Measurements from ENCODE around the gene FTSJ1. TPM values are rescaled to one million over a fixed set of nuclear protein-coding genes. Genes with fewer than 3 reads are reported as not detected.

Gene FTSJ1
- total and polyA plus RNA-seq, 2 of the 4 experiments (the other 2 are of a cell fraction) = 50.8 to 59.9 TPM

- H2AK5ac ChIP-seq (ENCODE audit: low read depth, low read length) = no peak overlapping the region
- no peak overlapping the region for H3K27ac ChIP-seq (ENCODE audit: insufficient read depth, low read length)
- peaks cover 5% of the 10 kb centered on the region; the same call in 1 of the 2 replicates for H3K9me1 ChIP-seq (ENCODE audit: insufficient read depth, low read length)
- H3K18ac ChIP-seq (ENCODE audit: low read depth, low read length) = no peak overlapping the region
- no peak overlapping the region for H3K14ac ChIP-seq (replicated peaks; ENCODE audit: low read depth, low read length)
- DNase-seq (no peak), ATAC-seq (ENCODE audit: low read depth) (no peak)
- H2AK9ac ChIP-seq (replicated peaks; ENCODE audit: low read depth, low read length, poor library complexity) = no peak overlapping the region
- H2BK15ac ChIP-seq (ENCODE audit: low read depth, low read length) = no peak overlapping the region
- dilution Hi-C loops (cut with HindIII; ENCODE audit: low sequenced_read_pairs, unreplicated experiment) (no loop called here), intact Hi-C loops (cut with micrococcal nuclease) (no loop called here), in situ Hi-C loops (cut with MboI; ENCODE audit: low sequenced_read_pairs) (no loop called here)
- H3K9me3 ChIP-seq (ENCODE audit: control insufficient read depth, insufficient read depth, low read length) = peaks cover 2% of the 10 kb centered on the region; the same call in 1 of the 2 replicates
- H2BK20ac ChIP-seq (ENCODE audit: low read depth, low read length) = no peak overlapping the region
- WGBS, 2 experiments (ENCODE audit: extremely low coverage in 2 of 2, insufficient read length in 1 of 2) = 100% methylated on average over 6 of the region's 11 CpGs; no CpG with 5 or more reads in 1 of the 2 experiments
- H4K5ac ChIP-seq (ENCODE audit: low read depth, low read length) = no peak overlapping the region
- H2BK5ac ChIP-seq (ENCODE audit: low read depth, low read length, poor library complexity, severe bottlenecking) = no peak overlapping the region
- H2BK120ac ChIP-seq (ENCODE audit: low read depth, low read length) = no peak overlapping the region
- no peak overlapping the region for H3K56ac ChIP-seq (ENCODE audit: extremely low read depth, insufficient read depth, low read length)
- TF ChIP-seq CEBPB (IDR thresholded peaks at IDR 0.05; ENCODE audit: low read depth, low read length) = no peak
- no peak for TF ChIP-seq CHD1 (IDR thresholded peaks at IDR 0.05; ENCODE audit: low read depth, low read length)
- no peak for TF ChIP-seq BHLHE40 (IDR thresholded peaks at IDR 0.05; ENCODE audit: low read depth, low read length)
- no peak for TF ChIP-seq USF2 (IDR thresholded peaks at IDR 0.05; ENCODE audit: low read depth, low read length)
- no peak for TF ChIP-seq MXI1 (IDR thresholded peaks at IDR 0.05; ENCODE audit: borderline replicate concordance, low read depth, low read length)
- no peak for TF ChIP-seq MAZ (IDR thresholded peaks at IDR 0.05; ENCODE audit: borderline replicate concordance, low read depth, low read length)
- TF ChIP-seq CTCF (conservative IDR thresholded peaks at IDR 0.05; ENCODE audit: low read depth, low read length) = no peak
- no peak for TF ChIP-seq RAD21 (IDR thresholded peaks at IDR 0.05; ENCODE audit: low read length)
- TF ChIP-seq FOS (IDR thresholded peaks at IDR 0.05; ENCODE audit: low read depth, low read length) = no peak
- TF ChIP-seq POLR2A (IDR thresholded peaks at IDR 0.05; ENCODE audit: low read depth, low read length) = no peak
- no peak for TF ChIP-seq RFX5 (IDR thresholded peaks at IDR 0.05; ENCODE audit: low read depth, low read length)
- no peak for TF ChIP-seq ELK1 (IDR thresholded peaks at IDR 0.05; ENCODE audit: borderline replicate concordance, low read depth, low read length)
- no peak for TF ChIP-seq NFE2L2 (IDR thresholded peaks at IDR 0.05; ENCODE audit: low read depth, low read length)
- no peak for TF ChIP-seq RCOR1 (IDR thresholded peaks at IDR 0.05; ENCODE audit: insufficient replicate concordance, low read length)
- no peak for TF ChIP-seq MAFK (IDR thresholded peaks at IDR 0.05; ENCODE audit: low read depth, low read length)
- no peak for TF ChIP-seq SMC3 (IDR thresholded peaks at IDR 0.05; ENCODE audit: low read depth, low read length)
- H4K20me1 ChIP-seq (ENCODE audit: insufficient read depth, low read length) = no peaks in the 10 kb centered on the region
- peaks cover 3% of the 10 kb centered on the region; the same call in 1 of the 2 replicates for H3K4me1 ChIP-seq (ENCODE audit: control insufficient read depth, insufficient read depth, low read length)
- H2AFZ ChIP-seq (replicated peaks; ENCODE audit: low read length, poor library complexity) = peak overlapping the region; percentile 58
- H3K36me3 ChIP-seq (ENCODE audit: control insufficient read depth, insufficient read depth, low read length) = no peaks in the 10 kb centered on the region
- H3K4me2 ChIP-seq (ENCODE audit: low read depth, low read length) = no peak overlapping the region
- H3K27me3 ChIP-seq (ENCODE audit: control insufficient read depth, insufficient read depth, low read length) = no peaks in the 10 kb centered on the region
- no peak overlapping the region for H3K4ac ChIP-seq (ENCODE audit: low read depth, low read length)
- no peak overlapping the region for H3K23ac ChIP-seq (ENCODE audit: low read depth, low read length)
- BruUV-seq (replicated peaks) = no TSS peak
- no peaks in the 10 kb centered on the region for H3K79me1 ChIP-seq (ENCODE audit: low read depth in 1 of 2, low read length in 2 of 2)
- ChIA-PET CTCF (no interaction called here), POLR2A (ENCODE audit: unreplicated experiment) (no interaction called here)
- H4K91ac ChIP-seq (ENCODE audit: insufficient read depth, low read depth, low read length) = no peak overlapping the region
- no peak overlapping the region for H3K9ac ChIP-seq (ENCODE audit: low read depth, low read length)
- H4K8ac ChIP-seq (ENCODE audit: low read depth in 2 of 2, low read length in 2 of 2) = no peak overlapping the region
- H3K4me3 ChIP-seq (ENCODE audit: insufficient read depth, low read depth, low read length) = no peak overlapping the region
Measured at GRCh38 chrX:48460606-48461005, 15.4 kb upstream of the FTSJ1 start.
